ENCODE measurements around the gene ADSL.

The ADSL gene

DNA sequence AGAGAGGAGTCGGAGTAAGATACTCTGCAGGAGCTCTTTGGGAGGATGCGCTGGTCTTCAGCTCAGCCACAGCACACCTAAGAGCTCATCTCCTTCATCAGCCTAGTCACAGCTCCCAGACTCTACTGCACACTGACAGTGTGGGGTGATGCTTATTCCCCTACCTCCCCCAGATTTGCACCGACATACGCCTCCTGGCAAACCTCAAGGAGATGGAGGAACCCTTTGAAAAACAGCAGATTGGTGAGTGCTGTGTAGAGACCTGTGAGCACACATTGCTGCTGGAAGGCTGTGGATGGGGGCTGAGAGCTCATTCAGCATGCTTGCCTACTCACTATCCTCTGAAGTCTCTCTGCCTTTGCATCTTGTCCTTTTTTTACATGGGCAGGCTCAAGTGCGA, 14.8 kb downstream of the ADSL start:
- Histone ChIP-seq H3K36me3 (ENCODE audit: insufficient read depth, low read length) (peaks cover 87% of the 10 kb centered on the region), H3K27ac (ENCODE audit: low read length) (no peak overlapping the region), H4K20me1 (ENCODE audit: insufficient read depth, low read length) (no peaks in the 10 kb centered on the region), H3K9me3 (ENCODE audit: insufficient read depth, low read length, severe bottlenecking) (no peaks in the 10 kb centered on the region), H3K9ac (ENCODE audit: low read depth, low read length) (no peak overlapping the region), H2AFZ (ENCODE audit: low read depth, low read length) (no peak overlapping the region), H3K4me2 (ENCODE audit: insufficient read depth, low read length) (no peak overlapping the region), H3K4me1 (ENCODE audit: insufficient read depth, low read length) (no peaks in the 10 kb centered on the region), H3K27me3 (ENCODE audit: insufficient read depth, low read length, poor library complexity) (no peaks in the 10 kb centered on the region), H3K4me3 (ENCODE audit: low read depth in 1 of 2, low read length in 2 of 2) (no peak overlapping the region), H3K79me2 (ENCODE audit: insufficient read depth, low read length) (no peaks in the 10 kb centered on the region)
- TF ChIP-seq CTCF (IDR thresholded peaks at IDR 0.05; ENCODE audit: borderline replicate concordance, extremely low read depth, low read length, poor library complexity, severe bottlenecking): no peak
- no peak for TF ChIP-seq EZH2 (IDR thresholded peaks at IDR 0.05; ENCODE audit: borderline replicate concordance, low read depth, low read length, severe bottlenecking)
- no peak for ATAC-seq (ENCODE audit: insufficient read depth, low read depth)
- DNase-seq: no peak

DNA sequence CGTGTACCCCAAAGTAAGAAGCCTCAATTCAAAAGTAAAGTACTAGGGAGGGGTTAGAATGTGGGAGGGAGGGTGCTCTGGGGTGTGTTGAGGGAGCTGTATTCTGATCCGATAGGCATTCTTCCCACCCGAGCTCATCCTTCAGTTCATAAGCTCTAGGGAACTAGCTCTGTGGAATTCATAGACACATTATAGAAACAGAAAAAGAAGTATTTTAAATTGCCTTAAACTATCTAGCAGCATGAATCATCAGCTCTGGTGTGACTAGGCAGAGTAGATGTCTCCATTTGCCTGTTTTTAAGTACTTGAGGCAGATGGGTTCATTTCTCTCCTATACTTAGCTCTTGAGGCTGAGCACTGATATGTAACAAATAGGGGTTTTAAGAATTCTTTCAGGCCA, 16.8 kb downstream of the ADSL start:
- Histone ChIP-seq H2AFZ (ENCODE audit: low read depth, low read length) (no peak overlapping the region), H3K36me3 (ENCODE audit: insufficient read depth, low read length) (peaks cover 94% of the 10 kb centered on the region), H3K9me3 (ENCODE audit: insufficient read depth, low read length, severe bottlenecking) (no peaks in the 10 kb centered on the region), H3K9ac (ENCODE audit: low read depth, low read length) (no peak overlapping the region), H3K4me2 (ENCODE audit: insufficient read depth, low read length) (no peak overlapping the region), H3K27me3 (ENCODE audit: insufficient read depth, low read length, poor library complexity) (no peaks in the 10 kb centered on the region), H3K4me3 (ENCODE audit: low read depth in 1 of 2, low read length in 2 of 2) (no peak overlapping the region), H4K20me1 (ENCODE audit: insufficient read depth, low read length) (no peaks in the 10 kb centered on the region), H3K4me1 (ENCODE audit: insufficient read depth, low read length) (no peaks in the 10 kb centered on the region), H3K27ac (ENCODE audit: low read length) (no peak overlapping the region), H3K79me2 (ENCODE audit: insufficient read depth, low read length) (no peaks in the 10 kb centered on the region)
- DNase-seq: no peak
- TF ChIP-seq EZH2 (IDR thresholded peaks at IDR 0.05; ENCODE audit: borderline replicate concordance, low read depth, low read length, severe bottlenecking): no peak
- no peak for TF ChIP-seq CTCF (IDR thresholded peaks at IDR 0.05; ENCODE audit: borderline replicate concordance, extremely low read depth, low read length, poor library complexity, severe bottlenecking)
- ATAC-seq (ENCODE audit: insufficient read depth, low read depth): no peak

- Histone ChIP-seq H3K9ac (ENCODE audit: low read depth, low read length) (no peak overlapping the region), H3K4me1 (ENCODE audit: insufficient read depth, low read length) (peaks cover under 1% of the 10 kb centered on the region; the same call in 1 of the 2 replicates), H3K36me3 (ENCODE audit: insufficient read depth, low read length) (peaks cover 84% of the 10 kb centered on the region), H3K27ac (ENCODE audit: low read length) (no peak overlapping the region), H3K9me3 (ENCODE audit: insufficient read depth, low read length, severe bottlenecking) (no peaks in the 10 kb centered on the region), H3K27me3 (ENCODE audit: insufficient read depth, low read length, poor library complexity) (no peaks in the 10 kb centered on the region), H2AFZ (ENCODE audit: low read depth, low read length) (no peak overlapping the region), H4K20me1 (ENCODE audit: insufficient read depth, low read length) (no peaks in the 10 kb centered on the region), H3K79me2 (ENCODE audit: insufficient read depth, low read length) (no peaks in the 10 kb centered on the region), H3K4me3 (ENCODE audit: low read depth in 1 of 2, low read length in 2 of 2) (no peak overlapping the region), H3K4me2 (ENCODE audit: insufficient read depth, low read length) (no peak overlapping the region)
- ATAC-seq (ENCODE audit: insufficient read depth, low read depth) (no peak), DNase-seq (no peak)
- TF ChIP-seq EZH2 (IDR thresholded peaks at IDR 0.05; ENCODE audit: borderline replicate concordance, low read depth, low read length, severe bottlenecking) (no peak), CTCF (IDR thresholded peaks at IDR 0.05; ENCODE audit: borderline replicate concordance, extremely low read depth, low read length, poor library complexity, severe bottlenecking) (no peak)
These were observed 18.1 kb downstream of the ADSL start for GRCh38 chr22:40364431-40364830.

GRCh38 chr22:40366068-40366467, 19.8 kb downstream of the ADSL start:
- Histone ChIP-seq H3K27ac (ENCODE audit: low read length) (no peak overlapping the region), H3K9ac (ENCODE audit: low read depth, low read length) (no peak overlapping the region), H3K4me3 (ENCODE audit: low read depth in 1 of 2, low read length in 2 of 2) (no peak overlapping the region), H3K36me3 (ENCODE audit: insufficient read depth, low read length) (peaks cover 67% of the 10 kb centered on the region), H3K4me2 (ENCODE audit: insufficient read depth, low read length) (no peak overlapping the region), H2AFZ (ENCODE audit: low read depth, low read length) (no peak overlapping the region), H4K20me1 (ENCODE audit: insufficient read depth, low read length) (no peaks in the 10 kb centered on the region), H3K27me3 (ENCODE audit: insufficient read depth, low read length, poor library complexity) (no peaks in the 10 kb centered on the region), H3K4me1 (ENCODE audit: insufficient read depth, low read length) (peaks cover 12% of the 10 kb centered on the region), H3K9me3 (ENCODE audit: insufficient read depth, low read length, severe bottlenecking) (no peaks in the 10 kb centered on the region), H3K79me2 (ENCODE audit: insufficient read depth, low read length) (peaks cover 6% of the 10 kb centered on the region)
- no peak for DNase-seq
- no peak for ATAC-seq (ENCODE audit: insufficient read depth, low read depth)
- no peak for TF ChIP-seq CTCF (IDR thresholded peaks at IDR 0.05; ENCODE audit: borderline replicate concordance, extremely low read depth, low read length, poor library complexity, severe bottlenecking)
- no peak for TF ChIP-seq EZH2 (IDR thresholded peaks at IDR 0.05; ENCODE audit: borderline replicate concordance, low read depth, low read length, severe bottlenecking)

Measured in DND-41 (cell line).